Caco-2 (cell line): ENCODE data around the gene ROS1. TPM values are rescaled to one million over a fixed set of nuclear protein-coding genes. Genes with fewer than 3 reads are reported as not detected.

ENCODE experiments used
- BruUV-seq: library from RNA; stranded (reverse); fragments of 400-500 nt; replicated peaks from 2 replicates; lab custom pipeline; 2021; lab: Mats Ljungman, UMichigan
- CTCF ChIA-PET: fragments of 300-600 bp; sonication (Branson Sonifier 250); formaldehyde crosslinking; loops from one replicate; lab custom pipeline; 2022; ENCODE audit warnings: antibody characterized with exemption; lab: Charles Lee
- POLR2A ChIA-PET: fragments of 300-600 bp; sonication (Branson Sonifier 250); formaldehyde crosslinking; loops from one replicate; lab custom pipeline; 2022; ENCODE audit warnings: antibody characterized with exemption; lab: Charles Lee
- DNase-seq, 2 experiments: peaks; one replicate each; pipeline versions ENCODE4 v3.0.0 to v3.0.0-alpha.2; 2020 to 2022
- H3K27me3 ChIP-seq: replicated peaks from 2 replicates; pipeline ENCODE4 v1.6.0; 2011; ENCODE audit warnings: low read length; ENCODE audit not compliant: control insufficient read depth, insufficient read depth
- H3K36me3 ChIP-seq: 2 replicates; pipeline ENCODE4 v1.5.1; 2011; ENCODE audit warnings: low read length; ENCODE audit not compliant: control insufficient read depth, insufficient read depth
- H3K4me1 ChIP-seq: fragments of 250-450 bp; sonication (Bioruptor Pico); 2 replicates; pipeline ENCODE4 v1.5.1; 2020; ENCODE audit warnings: mild to moderate bottlenecking
- H3K4me3 ChIP-seq: 2 replicates; pipeline ENCODE4 v1.5.1; 2011; ENCODE audit warnings: low read depth, mild to moderate bottlenecking, control low read depth, low read length
- H3K9me3 ChIP-seq: fragments of 250-450 bp; sonication (Bioruptor Pico); 2 replicates; pipeline ENCODE4 v1.5.1; 2020; ENCODE audit warnings: mild to moderate bottlenecking, moderate library complexity
- H3K27ac Mint-ChIP-seq: one replicate; pipeline ENCODE4 v1.8.0; 2022; ENCODE audit warnings: mixed read lengths; ENCODE audit not compliant: unreplicated experiment
- H3K27me3 Mint-ChIP-seq: one replicate; pipeline ENCODE4 v1.8.0; 2022; ENCODE audit warnings: mixed read lengths; ENCODE audit not compliant: insufficient read depth, unreplicated experiment
- H3K36me3 Mint-ChIP-seq: one replicate; pipeline ENCODE4 v1.8.0; 2022; ENCODE audit warnings: mild to moderate bottlenecking, mixed read lengths; ENCODE audit not compliant: insufficient read depth, unreplicated experiment
- H3K4me1 Mint-ChIP-seq: one replicate; pipeline ENCODE4 v1.8.0; 2022; ENCODE audit warnings: low read depth, mixed read lengths; ENCODE audit not compliant: unreplicated experiment
- H3K4me3 Mint-ChIP-seq: one replicate; pipeline ENCODE4 v1.8.0; 2022; ENCODE audit warnings: mild to moderate bottlenecking, moderate library complexity, mixed read lengths; ENCODE audit not compliant: unreplicated experiment
- H3K9me3 Mint-ChIP-seq: one replicate; pipeline ENCODE4 v1.8.0; 2022; ENCODE audit warnings: mixed read lengths; ENCODE audit not compliant: unreplicated experiment
- intact Hi-C: fragments of 100-400 bp; cut with micrococcal nuclease; formaldehyde crosslinking; loops from one replicate; pipeline ENCODE4 v1.10.0; 2022; ENCODE audit not compliant: unreplicated experiment
- total RNA-seq: library from RNA; stranded (reverse); gene quantifications from 2 replicates; pipeline ENCODE4 v1.2.3, GENCODE V29; 2022
- TF ChIP-seq, protein P1 (sequence below), 2 experiments: fragments of 200-600 bp in 1 of 2; IDR thresholded peaks; 1 replicate in 1 of 2; 2 replicates in 1 of 2; pipeline versions ENCODE4 v1.5.1 to v1.8.0; 2011 to 2022; ENCODE audit warnings: antibody characterized with exemption in 1 of 2, control low read depth in 1 of 2, inconsistent platforms in 1 of 2, low read depth in 1 of 2, low read length in 1 of 2, mild to moderate bottlenecking in 1 of 2, moderate library complexity in 1 of 2; ENCODE audit not compliant: insufficient read depth in 1 of 2, severe bottlenecking in 1 of 2, unreplicated experiment in 1 of 2

The ROS1 gene
- total RNA-seq, 1 experiment from 2014 or later = 0.16 TPM

DNA sequence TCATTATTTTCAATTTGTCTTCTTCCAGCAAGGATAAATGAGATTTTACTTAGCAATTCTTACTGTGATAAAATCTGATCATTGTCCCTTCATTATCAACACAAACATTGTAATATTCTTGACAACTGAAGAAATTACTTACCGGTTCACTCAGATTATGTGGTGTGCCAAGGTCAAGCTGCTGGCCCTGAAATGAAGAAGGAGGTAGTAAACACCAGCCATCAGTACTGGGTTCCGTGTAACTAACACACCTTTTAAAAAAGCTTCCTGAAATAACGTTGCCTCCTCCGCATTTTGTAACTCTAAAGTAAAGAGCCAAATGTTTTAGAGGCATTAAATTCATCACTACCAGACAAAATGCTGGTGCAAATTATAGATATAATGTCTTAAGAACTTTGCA, 7.4 kb downstream of the ROS1 start:
- TF ChIP-seq, protein P1, sequence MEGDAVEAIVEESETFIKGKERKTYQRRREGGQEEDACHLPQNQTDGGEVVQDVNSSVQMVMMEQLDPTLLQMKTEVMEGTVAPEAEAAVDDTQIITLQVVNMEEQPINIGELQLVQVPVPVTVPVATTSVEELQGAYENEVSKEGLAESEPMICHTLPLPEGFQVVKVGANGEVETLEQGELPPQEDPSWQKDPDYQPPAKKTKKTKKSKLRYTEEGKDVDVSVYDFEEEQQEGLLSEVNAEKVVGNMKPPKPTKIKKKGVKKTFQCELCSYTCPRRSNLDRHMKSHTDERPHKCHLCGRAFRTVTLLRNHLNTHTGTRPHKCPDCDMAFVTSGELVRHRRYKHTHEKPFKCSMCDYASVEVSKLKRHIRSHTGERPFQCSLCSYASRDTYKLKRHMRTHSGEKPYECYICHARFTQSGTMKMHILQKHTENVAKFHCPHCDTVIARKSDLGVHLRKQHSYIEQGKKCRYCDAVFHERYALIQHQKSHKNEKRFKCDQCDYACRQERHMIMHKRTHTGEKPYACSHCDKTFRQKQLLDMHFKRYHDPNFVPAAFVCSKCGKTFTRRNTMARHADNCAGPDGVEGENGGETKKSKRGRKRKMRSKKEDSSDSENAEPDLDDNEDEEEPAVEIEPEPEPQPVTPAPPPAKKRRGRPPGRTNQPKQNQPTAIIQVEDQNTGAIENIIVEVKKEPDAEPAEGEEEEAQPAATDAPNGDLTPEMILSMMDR (IDR thresholded peaks at IDR 0.05; ENCODE audit: insufficient read depth in 1 of 2, low read depth in 1 of 2, low read length in 1 of 2, severe bottlenecking in 1 of 2, unreplicated experiment in 1 of 2) = no peak
- Histone ChIP-seq H3K36me3 (no peaks in the 10 kb centered on the region), H3K4me1 (no peaks in the 10 kb centered on the region), H3K27me3 (no peaks in the 10 kb centered on the region), H3K9me3 (no peaks in the 10 kb centered on the region), H3K4me3 (no peak overlapping the region)
- H3K27me3 Mint-ChIP-seq = peaks cover 5% of the 10 kb centered on the region
- no peaks in the 10 kb centered on the region for H3K36me3 Mint-ChIP-seq
- H3K27ac Mint-ChIP-seq = no peak overlapping the region
- BruUV-seq = no TSS peak
- DNase-seq = no peak
- H3K4me1 Mint-ChIP-seq = no peaks in the 10 kb centered on the region
- H3K4me3 Mint-ChIP-seq = no peak overlapping the region
- ChIA-PET CTCF (no interaction called here), POLR2A (no interaction called here)
- H3K9me3 Mint-ChIP-seq = no peaks in the 10 kb centered on the region
- intact Hi-C loops = no loop called here

DNA sequence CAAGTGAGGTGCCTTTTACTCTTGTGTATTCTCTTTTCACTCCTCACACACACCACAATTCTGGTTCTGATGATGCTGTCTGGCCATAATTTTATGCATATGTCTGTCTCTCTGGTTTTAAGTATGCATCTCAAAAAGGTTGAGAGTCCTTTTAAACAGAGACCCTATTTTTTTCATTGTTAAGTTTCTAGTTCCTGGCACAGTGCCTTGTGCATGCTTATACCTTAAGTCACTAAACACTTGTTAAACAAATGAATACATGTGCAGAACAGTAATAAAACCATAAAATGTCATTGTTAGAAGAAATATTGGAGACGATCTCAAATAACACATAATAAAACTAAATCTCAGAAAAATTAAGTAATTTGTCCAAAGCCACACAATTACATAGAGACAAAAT, 7.9 kb downstream of the ROS1 start:
- H3K4me3 Mint-ChIP-seq = no peak overlapping the region
- intact Hi-C loops = no loop called here
- no peak overlapping the region for H3K4me3 ChIP-seq
- no peaks in the 10 kb centered on the region for H3K36me3 ChIP-seq
- peaks cover 5% of the 10 kb centered on the region for H3K27me3 Mint-ChIP-seq
- H3K9me3 ChIP-seq = no peaks in the 10 kb centered on the region
- no peak overlapping the region for H3K27ac Mint-ChIP-seq
- H3K9me3 Mint-ChIP-seq = no peaks in the 10 kb centered on the region
- H3K36me3 Mint-ChIP-seq = no peaks in the 10 kb centered on the region
- H3K4me1 Mint-ChIP-seq = no peaks in the 10 kb centered on the region
- BruUV-seq = no TSS peak
- no peaks in the 10 kb centered on the region for H3K4me1 ChIP-seq
- ChIA-PET CTCF (no interaction called here), POLR2A (no interaction called here)
- TF ChIP-seq, protein P1 (IDR thresholded peaks at IDR 0.05; ENCODE audit: insufficient read depth in 1 of 2, low read depth in 1 of 2, low read length in 1 of 2, severe bottlenecking in 1 of 2, unreplicated experiment in 1 of 2) = no peak
- no peaks in the 10 kb centered on the region for H3K27me3 ChIP-seq
- no peak for DNase-seq

DNA sequence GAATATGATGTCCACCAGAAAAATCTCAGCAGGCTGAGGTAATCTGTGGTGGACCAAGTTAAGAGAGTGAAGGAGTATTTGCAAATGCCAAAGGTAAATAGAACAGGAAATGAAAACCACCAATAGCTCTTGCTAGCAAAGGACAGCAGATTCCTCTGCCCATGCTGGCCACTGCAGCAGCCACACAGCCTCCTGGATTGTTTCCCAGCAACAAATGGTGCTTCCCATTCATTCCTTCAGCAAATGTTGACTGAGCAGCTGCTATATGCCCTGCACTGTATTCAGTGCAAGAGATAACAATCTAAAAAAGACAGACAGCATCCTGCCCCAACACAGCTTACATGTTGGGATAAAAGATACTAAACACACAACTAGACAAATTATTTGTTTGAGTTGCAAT, 11.0 kb downstream of the ROS1 start:
- TF ChIP-seq, protein P1 (IDR thresholded peaks at IDR 0.05; ENCODE audit: insufficient read depth in 1 of 2, low read depth in 1 of 2, low read length in 1 of 2, severe bottlenecking in 1 of 2, unreplicated experiment in 1 of 2) = no peak
- ChIA-PET CTCF (no interaction called here), POLR2A (no interaction called here)
- Mint-ChIP-seq H3K4me3 (no peak overlapping the region), H3K27me3 (peaks cover 7% of the 10 kb centered on the region), H3K27ac (no peak overlapping the region), H3K36me3 (no peaks in the 10 kb centered on the region), H3K9me3 (no peaks in the 10 kb centered on the region), H3K4me1 (no peaks in the 10 kb centered on the region)
- no peak for DNase-seq
- H3K4me3 ChIP-seq = no peak overlapping the region
- no TSS peak for BruUV-seq
- H3K36me3 ChIP-seq = no peaks in the 10 kb centered on the region
- no peaks in the 10 kb centered on the region for H3K9me3 ChIP-seq
- H3K27me3 ChIP-seq = no peaks in the 10 kb centered on the region
- intact Hi-C loops = no loop called here
- H3K4me1 ChIP-seq = no peaks in the 10 kb centered on the region
